GM19395 (cell line): ENCODE data around the gene CACNG6.
"Not testable (repeated sequence)": the region's sequence is repeated elsewhere in the genome, so short reads cannot be mapped to it uniquely, and the experiment has no call there.

Experiments used
- ATAC-seq: cut with Tn5 transposase; IDR thresholded peaks from one replicate; pipeline ENCODE4 v1.9.1; 2021; ENCODE audit warnings: mild to moderate bottlenecking, moderate library complexity; ENCODE audit not compliant: unreplicated experiment

Gene CACNG6, protein sequence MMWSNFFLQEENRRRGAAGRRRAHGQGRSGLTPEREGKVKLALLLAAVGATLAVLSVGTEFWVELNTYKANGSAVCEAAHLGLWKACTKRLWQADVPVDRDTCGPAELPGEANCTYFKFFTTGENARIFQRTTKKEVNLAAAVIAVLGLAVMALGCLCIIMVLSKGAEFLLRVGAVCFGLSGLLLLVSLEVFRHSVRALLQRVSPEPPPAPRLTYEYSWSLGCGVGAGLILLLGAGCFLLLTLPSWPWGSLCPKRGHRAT

GRCh38 chr19:53991224-53992113, at the start of gene CACNG6:
TSS of gene CACNG6 (plus strand) at chr19:53991637. CDS start at chr19:53992878, 1,241 bp downstream.
- no peak for ATAC-seq

- ATAC-seq: no peak
Observed at GRCh38 chr19:53942001-53942786, 49.2 kb upstream of the CACNG6 start.

GRCh38 chr19:53944416-53944815, 47.0 kb upstream of the CACNG6 start:
- no peak for ATAC-seq

DNA sequence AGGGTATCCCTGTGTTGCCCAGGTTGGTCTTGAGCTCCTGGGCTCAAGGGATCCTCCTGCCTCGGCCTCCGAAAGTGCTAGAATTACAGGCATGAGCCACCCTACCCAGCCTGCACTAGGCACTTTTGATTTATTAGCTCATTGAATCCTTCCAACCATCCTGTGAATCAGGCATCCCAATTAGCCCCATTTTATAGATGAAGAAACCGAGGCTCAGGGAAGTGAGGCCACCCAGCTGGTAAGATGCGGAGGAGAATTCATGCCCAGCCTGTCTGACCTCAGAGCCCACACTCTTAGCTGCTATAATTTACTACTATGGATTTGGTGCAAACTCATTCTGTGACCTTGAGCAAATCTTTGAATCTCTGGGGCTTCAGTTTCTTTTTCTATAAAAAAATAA, 46.5 kb upstream of the CACNG6 start:
- no peak for ATAC-seq

DNA sequence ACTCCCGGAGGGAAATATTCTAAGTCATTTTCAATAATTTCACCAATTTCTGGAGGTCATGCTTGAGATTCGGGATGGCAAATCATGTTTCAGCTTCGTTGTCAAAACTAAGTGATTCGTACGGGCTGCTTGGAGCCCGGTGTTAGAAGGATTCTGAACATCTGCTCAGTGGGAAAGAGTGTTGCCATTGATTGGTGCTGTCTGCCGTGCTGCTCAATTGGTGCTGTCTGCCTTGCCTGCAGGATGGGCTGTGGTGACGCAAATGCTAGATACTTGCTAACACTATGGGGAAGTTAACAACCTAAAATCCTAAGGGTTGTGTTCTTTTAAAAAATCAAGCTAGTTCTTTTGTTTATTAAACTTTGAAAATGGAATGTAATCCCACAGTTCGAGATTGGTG, 46.0 kb upstream of the CACNG6 start:
- no peak for ATAC-seq

- no peak for ATAC-seq
Observed at GRCh38 chr19:53945998-53946397, 45.4 kb upstream of the CACNG6 start.

- ATAC-seq: no peak
Observed at GRCh38 chr19:53947624-53948023, 43.8 kb upstream of the CACNG6 start.

DNA sequence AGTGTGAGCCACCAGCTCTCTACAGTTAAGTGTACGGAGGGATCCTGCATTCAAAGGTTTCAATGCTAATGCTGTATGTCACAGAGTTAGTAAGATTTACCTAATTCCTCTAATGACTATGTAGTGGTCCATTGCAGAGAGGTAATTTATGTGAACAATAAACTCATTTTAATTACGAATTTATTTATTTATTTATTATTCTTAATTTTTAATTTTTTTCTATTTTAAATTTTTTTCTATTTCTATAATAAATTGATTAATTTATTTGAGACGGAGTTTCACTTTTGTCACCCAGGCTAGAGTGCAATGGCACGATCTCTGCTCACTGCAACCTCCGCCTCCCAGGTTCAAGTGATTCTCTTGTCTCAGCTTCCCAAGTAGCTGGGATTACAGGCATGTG, 42.8 kb upstream of the CACNG6 start:
- not testable (repeated sequence) for ATAC-seq

GRCh38 chr19:53951436-53951835, 40.0 kb upstream of the CACNG6 start:
- no peak for ATAC-seq

DNA sequence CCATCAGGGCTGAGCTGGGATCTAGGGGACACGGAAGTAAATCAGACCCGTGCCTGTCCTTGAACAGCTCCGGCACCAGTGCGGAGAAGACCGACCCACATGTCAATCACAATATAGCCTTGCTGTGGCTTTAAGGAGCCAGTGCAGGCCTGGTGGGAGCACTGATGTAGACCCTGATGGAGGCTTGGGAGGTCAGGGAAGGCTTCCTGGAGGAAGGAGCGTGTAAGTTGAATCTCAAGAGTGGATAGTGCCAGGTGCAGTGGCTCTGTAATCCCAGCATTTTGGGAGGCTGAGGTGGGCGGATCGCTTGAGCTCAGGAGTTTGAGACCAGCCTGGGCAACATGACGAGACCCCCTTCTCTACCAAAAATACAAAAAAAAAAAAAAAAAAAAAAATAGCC, 39.5 kb upstream of the CACNG6 start:
- no peak for ATAC-seq

DNA sequence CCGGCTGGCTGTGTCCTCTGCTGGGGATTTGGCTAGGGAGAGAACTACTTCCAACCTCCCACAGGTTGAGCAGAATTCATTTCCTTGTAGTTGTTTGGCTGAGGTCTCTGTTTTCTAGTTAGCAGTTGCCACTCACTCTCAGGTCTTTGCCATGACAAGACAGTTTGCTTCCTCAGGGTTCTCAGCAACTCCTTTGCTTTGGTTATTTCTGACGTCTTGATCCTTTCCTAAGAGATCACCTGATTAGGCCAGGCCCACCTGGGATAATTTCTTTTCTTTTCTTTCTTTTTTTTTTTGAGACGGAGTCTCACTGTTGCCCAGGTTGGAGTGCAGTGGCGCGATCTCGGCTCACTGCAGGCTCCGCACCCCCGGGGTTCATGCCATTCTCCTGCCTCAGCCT, 38.1 kb upstream of the CACNG6 start:
- ATAC-seq: no peak

GRCh38 chr19:53957448-53958167, 33.8 kb upstream of the CACNG6 start:
- no peak for ATAC-seq

- no peak for ATAC-seq
Observed at GRCh38 chr19:53958168-53958571, 33.3 kb upstream of the CACNG6 start.

DNA sequence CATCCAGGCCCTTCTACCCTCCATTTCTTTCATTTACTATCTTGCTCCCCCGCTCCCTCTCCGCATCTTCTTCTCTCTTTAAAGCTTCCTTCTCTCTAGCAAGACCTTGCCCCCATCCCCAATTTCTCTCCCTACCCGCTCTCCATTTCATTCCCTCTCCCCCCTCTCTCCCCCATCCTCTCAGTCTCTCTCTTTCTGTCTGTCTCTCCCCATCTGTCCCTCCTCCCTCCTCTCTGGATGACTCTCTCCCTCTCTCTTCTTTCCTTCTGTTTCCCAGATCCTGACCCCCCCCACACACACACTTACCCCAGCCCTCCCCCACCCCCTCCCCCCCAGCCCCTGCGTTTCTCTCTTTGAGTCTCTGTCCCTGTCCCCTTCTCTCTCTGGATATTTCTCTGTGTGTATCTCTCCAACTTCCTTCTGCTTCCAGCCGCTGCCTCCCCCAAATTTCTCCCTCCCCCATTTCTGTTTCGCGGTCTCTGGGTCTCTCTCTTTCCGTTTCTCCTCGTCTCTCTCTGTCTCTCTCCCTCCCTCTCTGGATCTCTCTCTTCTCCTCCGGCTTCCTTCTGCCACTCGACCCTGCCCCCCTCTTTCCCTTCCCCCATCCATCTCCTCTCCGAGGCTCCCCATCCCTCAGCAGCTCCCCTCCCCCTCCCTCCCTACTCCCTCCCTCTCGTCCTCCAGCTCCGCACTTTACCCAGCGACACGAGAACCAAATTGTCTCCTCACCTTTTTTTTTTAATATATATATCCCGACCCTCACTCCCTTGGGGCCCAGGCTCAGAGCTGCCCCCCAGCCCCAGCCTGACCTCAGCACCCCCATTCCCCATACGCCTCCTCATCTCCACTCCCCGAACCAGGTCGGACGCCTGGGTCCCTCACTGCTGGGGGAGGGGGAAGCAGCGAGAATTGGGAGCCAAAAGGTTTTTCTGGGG, 32.3 kb upstream of the CACNG6 start:
- ATAC-seq: no peak

DNA sequence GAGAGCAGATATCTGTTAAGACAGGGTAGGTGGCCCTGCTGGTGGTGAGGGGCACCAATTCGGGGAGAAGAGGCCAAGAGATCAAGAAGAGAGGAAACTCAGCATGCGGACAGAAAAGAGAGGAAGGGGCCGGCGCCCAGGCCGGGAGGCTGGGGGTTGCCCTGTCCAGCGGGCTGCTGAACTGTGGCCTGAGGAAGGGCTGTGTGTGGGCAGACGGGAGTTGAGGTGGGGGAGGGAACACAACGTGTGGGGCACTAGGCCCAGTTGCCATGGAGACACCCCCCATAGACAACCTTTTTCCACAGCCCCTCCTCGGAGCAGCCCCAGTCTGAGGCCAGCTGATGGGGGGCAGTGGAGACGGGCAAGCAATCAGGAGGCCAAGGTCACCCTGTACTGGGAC, 31.2 kb upstream of the CACNG6 start:
- ATAC-seq: no peak

DNA sequence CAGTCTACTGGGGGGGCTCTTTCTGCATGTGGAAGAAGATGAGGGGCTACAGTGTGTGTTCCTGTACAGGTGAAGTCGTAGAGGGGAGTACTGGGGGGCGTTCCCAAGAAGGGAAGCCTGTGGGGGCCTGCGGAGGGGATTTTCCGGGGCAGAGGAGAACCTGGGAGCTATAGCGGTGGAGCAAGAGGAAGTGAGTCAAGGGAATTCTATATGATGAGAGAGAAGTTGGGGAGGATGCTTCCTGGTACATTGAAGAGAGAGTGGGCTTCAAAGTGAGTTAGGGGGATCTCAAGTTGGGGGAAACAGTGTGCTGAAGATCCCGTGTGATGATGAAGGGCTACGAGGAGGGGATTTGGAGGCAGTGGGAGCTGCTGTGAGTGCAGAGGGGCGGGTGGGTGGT, 30.6 kb upstream of the CACNG6 start:
- no peak for ATAC-seq

DNA sequence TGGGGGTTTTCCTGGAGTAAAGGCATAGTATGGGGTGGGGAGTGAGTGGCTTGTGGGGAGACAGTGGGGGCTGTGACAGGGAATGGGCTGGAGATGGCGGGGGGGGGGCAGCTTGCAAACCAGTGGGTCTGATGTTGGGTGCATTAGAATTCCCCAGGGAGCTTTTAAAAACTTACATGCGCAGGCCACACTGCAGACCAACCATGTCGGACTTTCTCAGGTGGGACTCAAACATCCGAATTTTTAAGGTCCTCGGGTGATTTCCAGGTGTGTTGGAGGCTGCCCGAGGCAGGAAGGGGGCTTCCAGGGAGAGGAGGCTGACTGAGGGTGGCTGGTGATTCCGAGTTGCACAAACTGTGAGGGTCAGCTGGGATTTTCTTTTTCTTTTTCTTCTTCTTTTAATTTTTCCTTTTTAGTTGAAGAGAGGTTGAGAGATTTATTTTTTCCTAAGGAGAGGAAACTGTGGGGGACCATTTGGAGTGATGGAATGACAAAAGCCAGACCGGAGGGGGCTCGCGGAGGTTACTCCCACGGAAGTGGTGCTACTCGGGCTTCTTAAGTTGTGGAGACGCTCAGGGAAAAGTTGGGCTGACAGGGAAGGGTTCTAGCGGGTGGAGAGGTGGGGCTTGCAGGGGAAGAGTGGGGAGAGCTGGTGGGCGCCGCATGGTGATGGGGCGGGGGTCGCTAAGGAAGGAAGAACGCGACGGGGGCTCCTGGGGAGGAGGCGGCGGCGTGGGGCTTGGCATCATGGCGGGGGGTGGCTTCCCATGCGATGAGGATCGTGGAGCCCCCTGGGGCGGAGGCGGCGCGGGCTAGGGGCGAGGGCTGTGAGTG, 29.7 kb upstream of the CACNG6 start:
- ATAC-seq: no peak

DNA sequence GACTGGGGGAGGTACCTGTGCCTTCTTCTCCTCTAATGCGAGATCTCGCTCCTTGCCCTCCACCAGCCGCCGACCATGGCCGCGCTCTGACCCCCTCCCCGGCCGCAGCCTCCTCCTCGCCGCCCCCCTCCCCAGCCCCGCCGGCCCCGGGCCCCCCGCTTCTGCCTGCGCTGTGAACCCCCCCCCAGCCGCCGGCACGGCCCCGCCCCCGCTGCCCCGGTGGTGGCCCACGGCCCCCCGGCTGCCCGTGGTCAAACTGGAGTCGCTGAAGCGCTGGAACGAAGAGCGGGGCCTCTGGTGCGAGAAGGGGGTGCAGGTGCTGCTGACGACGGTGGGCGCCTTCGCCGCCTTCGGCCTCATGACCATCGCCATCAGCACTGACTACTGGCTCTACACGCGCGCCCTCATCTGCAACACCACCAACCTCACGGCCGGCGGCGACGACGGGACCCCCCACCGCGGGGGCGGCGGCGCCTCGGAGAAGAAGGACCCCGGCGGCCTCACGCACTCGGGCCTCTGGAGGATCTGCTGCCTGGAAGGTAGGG, 28.5 kb upstream of the CACNG6 start, which contains the start of gene CACNG8:
Gene CACNG8, plus strand, starts transcription at position 51 of the 545 bp plus-strand sequence.
- no peak for ATAC-seq
